NCI-H2171 (cell line): Measurements from ENCODE around the gene CYP26C1.

Experiments
- DNase-seq: peaks from one replicate; lab custom pipeline; 2025; lab: John Stamatoyannopoulos, UW

The CYP26C1 gene

GRCh38 chr10:93059975-93060886 lies at the start of gene CYP26C1:
Gene CYP26C1 (plus strand): TSS chr10:93060798. CDS start chr10:93061264, 466 bp downstream.
- no peak for DNase-seq

- no peak for DNase-seq
These were observed 44.9 kb upstream of the CYP26C1 start for GRCh38 chr10:93015722-93016121.

GRCh38 chr10:93023013-93023650 lies 37.5 kb upstream of the CYP26C1 start:
- DNase-seq: no peak

GRCh38 chr10:93026072-93026471 lies 34.5 kb upstream of the CYP26C1 start:
- no peak for DNase-seq

- DNase-seq: no peak
These were observed 33.1 kb upstream of the CYP26C1 start for GRCh38 chr10:93027508-93027907.

GRCh38 chr10:93028883-93029282 lies 31.7 kb upstream of the CYP26C1 start:
- DNase-seq: no peak

- no peak for DNase-seq
These were observed 30.2 kb upstream of the CYP26C1 start for GRCh38 chr10:93030409-93030808.

GRCh38 chr10:93032105-93032808 lies 28.3 kb upstream of the CYP26C1 start:
- no peak for DNase-seq

- DNase-seq: no peak
These were observed 27.8 kb upstream of the CYP26C1 start for GRCh38 chr10:93032809-93033137.

- DNase-seq: no peak
These were observed 26.2 kb upstream of the CYP26C1 start for GRCh38 chr10:93034426-93034825.

GRCh38 chr10:93039110-93039509 lies 21.5 kb upstream of the CYP26C1 start:
- no peak for DNase-seq

GRCh38 chr10:93039721-93040120 lies 20.9 kb upstream of the CYP26C1 start:
- no peak for DNase-seq

GRCh38 chr10:93054486-93054885 lies 6.1 kb upstream of the CYP26C1 start:
- DNase-seq: no peak

- DNase-seq: no peak
These were observed 2.5 kb upstream of the CYP26C1 start for GRCh38 chr10:93058139-93058538.

GRCh38 chr10:93060887-93061593 lies 442 bp downstream of the CYP26C1 start:
- DNase-seq: no peak

GRCh38 chr10:93061594-93062513 lies 1.3 kb downstream of the CYP26C1 start:
- no peak for DNase-seq

GRCh38 chr10:93062514-93063143 lies 2.0 kb downstream of the CYP26C1 start:
- no peak for DNase-seq

GRCh38 chr10:93063144-93063976 lies 2.8 kb downstream of the CYP26C1 start:
- no peak for DNase-seq

GRCh38 chr10:93063977-93064660 lies 3.5 kb downstream of the CYP26C1 start:
- no peak for DNase-seq
